Fibroblast of lung (primary cell): ENCODE results near the gene CLEC16A. TPM values are rescaled to one million over a fixed set of nuclear protein-coding genes. Genes with fewer than 3 reads are reported as not detected.

ENCODE experiments used
- DNase-seq, 2 donors: peaks; one replicate each; pipeline versions ENCODE4 v3.0.0 to v3.0.0-alpha.2; 2010; ENCODE audit warnings: low read depth in 2 of 2
- H2AFZ ChIP-seq: 2 replicates; pipeline ENCODE4 v1.5.1; 2012; ENCODE audit warnings: low read length, control low read depth, inconsistent platforms
- H3K27ac ChIP-seq: 2 replicates; pipeline ENCODE4 v1.5.1; 2011; ENCODE audit warnings: low read length, control low read depth; ENCODE audit not compliant: insufficient read depth
- H3K27me3 ChIP-seq: 2 replicates; pipeline ENCODE4 v1.5.1; 2011; ENCODE audit warnings: mild to moderate bottlenecking, low read length; ENCODE audit not compliant: control insufficient read depth, insufficient read depth
- H3K36me3 ChIP-seq: 2 replicates; pipeline ENCODE4 v1.5.1; 2011; ENCODE audit warnings: low read length; ENCODE audit not compliant: control insufficient read depth, insufficient read depth
- H3K4me1 ChIP-seq: 2 replicates; pipeline ENCODE4 v1.5.1; 2011; ENCODE audit warnings: low read length; ENCODE audit not compliant: control insufficient read depth, insufficient read depth; ENCODE audit errors: extremely low read depth
- H3K4me2 ChIP-seq: 2 replicates; pipeline ENCODE4 v1.5.1; 2011; ENCODE audit warnings: low read length, control low read depth; ENCODE audit not compliant: insufficient read depth; ENCODE audit errors: extremely low read depth
- H3K4me3 ChIP-seq, 4 experiments: fragments of 200-600 bp in 1 of 4; sonication (generic) in 1 of 4; replicated peaks in 1 of 4; 2 replicates each; pipeline ENCODE4 v1.5.1; 2011 to 2016; ENCODE audit warnings: low read length in 4 of 4, low read depth in 3 of 4, mild to moderate bottlenecking in 3 of 4, control low read depth in 2 of 4, inconsistent platforms in 1 of 4, mixed read lengths in 1 of 4; ENCODE audit not compliant: insufficient read depth in 1 of 4; ENCODE audit errors: control extremely low read depth in 1 of 4
- H3K79me2 ChIP-seq: 2 replicates; pipeline ENCODE4 v1.5.1; 2012; ENCODE audit warnings: mild to moderate bottlenecking, low read length, inconsistent platforms; ENCODE audit not compliant: control insufficient read depth, insufficient read depth
- H3K9ac ChIP-seq: 2 replicates; pipeline ENCODE4 v1.5.1; 2011; ENCODE audit warnings: mild to moderate bottlenecking, low read length, control low read depth; ENCODE audit not compliant: insufficient read depth
- H3K9me3 ChIP-seq: 2 replicates; pipeline ENCODE4 v1.5.1; 2012; ENCODE audit warnings: low read depth, low read length; ENCODE audit not compliant: control insufficient read depth, insufficient read depth
- H4K20me1 ChIP-seq: 2 replicates; pipeline ENCODE4 v1.5.1; 2011; ENCODE audit warnings: low read length; ENCODE audit not compliant: control insufficient read depth, insufficient read depth; ENCODE audit errors: extremely low read depth
- EZH2 ChIP-seq: IDR thresholded peaks from 2 replicates; pipeline ENCODE4 v1.5.1; 2012; ENCODE audit warnings: low read length, control low read depth, mild to moderate bottlenecking; ENCODE audit errors: missing control alignments
- polyA plus RNA-seq, 2 donors: library from polyadenylated mRNA; depleted of rRNA in 1 of 2; stranded (reverse) in 1 of 2; unstranded in 1 of 2; fragments of >200 nt; gene quantifications; 2 replicates each; pipeline ENCODE4 v1.2.1, GENCODE V29; 2011 to 2012; ENCODE audit warnings: missing spikeins in 1 of 2
- total RNA-seq: library from RNA; depleted of rRNA; stranded (reverse); fragments of >200 nt; gene quantifications from 2 replicates; pipeline ENCODE4 v1.2.1, GENCODE V29; 2014
- TF ChIP-seq, protein P1 (sequence below), 2 donors: IDR thresholded peaks in 1 of 2; conservative IDR thresholded peaks in 1 of 2; 1 replicate in 1 of 2; 2 replicates in 1 of 2; pipeline ENCODE4 v1.5.1; 2011 to 2012; ENCODE audit warnings: low read length in 2 of 2, control low read depth in 1 of 2, inconsistent platforms in 1 of 2, low read depth in 1 of 2, mild to moderate bottlenecking in 1 of 2

CLEC16A gene
- total and polyA plus RNA-seq, 2 donors (not counting 1 experiment from before 2014, with no cell fraction given) = 9.1 to 22.0 TPM

DNA sequence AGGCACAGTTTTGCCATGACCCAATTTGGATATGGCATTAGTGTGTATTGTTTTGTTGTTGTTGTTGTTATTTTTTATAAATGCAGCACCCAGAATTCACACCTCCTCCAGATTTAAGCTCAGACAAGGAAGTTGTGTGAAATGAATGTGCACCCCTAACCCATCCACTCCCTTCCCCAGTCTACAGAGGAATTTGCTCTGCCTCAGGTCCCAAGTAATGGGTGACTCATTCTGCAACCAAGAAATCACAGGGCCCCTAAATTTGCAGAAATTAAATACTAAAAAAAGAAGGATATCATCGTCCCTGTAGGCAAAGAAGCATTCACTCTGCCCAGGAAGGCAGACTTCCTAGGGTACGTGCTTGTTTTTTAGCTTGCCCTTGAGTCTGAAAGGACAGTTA lies 62.3 kb downstream of the CLEC16A start:
- Histone ChIP-seq H3K4me3 (no peak overlapping the region), H4K20me1 (no peaks in the 10 kb centered on the region), H3K79me2 (no peaks in the 10 kb centered on the region), H3K4me2 (no peak overlapping the region), H3K27me3 (no peaks in the 10 kb centered on the region), H3K36me3 (peaks cover 3% of the 10 kb centered on the region), H2AFZ (no peak overlapping the region), H3K9me3 (no peaks in the 10 kb centered on the region), H3K9ac (no peak overlapping the region), H3K27ac (no peak overlapping the region), H3K4me1 (peaks cover 23% of the 10 kb centered on the region)
- no peak for TF ChIP-seq EZH2
- TF ChIP-seq, protein P1, sequence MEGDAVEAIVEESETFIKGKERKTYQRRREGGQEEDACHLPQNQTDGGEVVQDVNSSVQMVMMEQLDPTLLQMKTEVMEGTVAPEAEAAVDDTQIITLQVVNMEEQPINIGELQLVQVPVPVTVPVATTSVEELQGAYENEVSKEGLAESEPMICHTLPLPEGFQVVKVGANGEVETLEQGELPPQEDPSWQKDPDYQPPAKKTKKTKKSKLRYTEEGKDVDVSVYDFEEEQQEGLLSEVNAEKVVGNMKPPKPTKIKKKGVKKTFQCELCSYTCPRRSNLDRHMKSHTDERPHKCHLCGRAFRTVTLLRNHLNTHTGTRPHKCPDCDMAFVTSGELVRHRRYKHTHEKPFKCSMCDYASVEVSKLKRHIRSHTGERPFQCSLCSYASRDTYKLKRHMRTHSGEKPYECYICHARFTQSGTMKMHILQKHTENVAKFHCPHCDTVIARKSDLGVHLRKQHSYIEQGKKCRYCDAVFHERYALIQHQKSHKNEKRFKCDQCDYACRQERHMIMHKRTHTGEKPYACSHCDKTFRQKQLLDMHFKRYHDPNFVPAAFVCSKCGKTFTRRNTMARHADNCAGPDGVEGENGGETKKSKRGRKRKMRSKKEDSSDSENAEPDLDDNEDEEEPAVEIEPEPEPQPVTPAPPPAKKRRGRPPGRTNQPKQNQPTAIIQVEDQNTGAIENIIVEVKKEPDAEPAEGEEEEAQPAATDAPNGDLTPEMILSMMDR (conservative IDR thresholded peaks at IDR 0.05 in 1 of 2, IDR thresholded peaks at IDR 0.05 in 1 of 2; ENCODE audit: low read depth in 1 of 2, low read length in 2 of 2) = no peak
- DNase-seq = peak in 1 of 2 donors; percentile 60

DNA sequence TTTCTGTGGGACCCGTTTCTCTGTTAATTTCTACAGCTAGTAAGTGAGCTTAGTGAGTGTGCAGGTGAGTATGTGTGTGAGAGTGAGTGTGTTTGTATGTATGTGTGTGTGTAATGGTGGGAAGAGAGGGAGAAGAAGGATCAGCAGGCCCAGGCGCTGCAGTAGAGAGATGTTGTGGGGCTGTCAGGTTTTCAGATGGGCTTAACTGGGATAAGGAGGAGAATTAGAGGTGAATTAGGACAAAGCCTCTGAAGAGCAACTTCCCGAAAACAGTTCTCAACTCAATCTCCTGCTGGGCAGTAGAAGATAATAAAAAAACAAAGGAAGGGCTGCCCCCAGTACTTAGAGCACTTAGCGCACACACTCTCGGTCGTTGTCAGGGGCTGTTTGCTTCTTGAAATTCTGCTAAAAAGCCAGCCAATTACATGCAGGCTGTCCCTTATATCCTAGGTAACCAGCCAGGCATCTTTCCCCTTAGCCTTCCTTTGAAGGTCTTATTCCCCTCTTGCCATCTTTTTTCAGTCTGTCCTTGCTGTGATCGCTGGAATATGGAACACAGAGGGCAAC lies 63.4 kb downstream of the CLEC16A start:
- Histone ChIP-seq H3K4me1 (peaks cover 23% of the 10 kb centered on the region), H3K4me2 (no peak overlapping the region), H3K27me3 (no peaks in the 10 kb centered on the region), H3K9ac (no peak overlapping the region), H3K36me3 (peaks cover 3% of the 10 kb centered on the region), H3K4me3 (no peak overlapping the region), H3K9me3 (no peaks in the 10 kb centered on the region), H4K20me1 (no peaks in the 10 kb centered on the region), H3K79me2 (no peaks in the 10 kb centered on the region), H3K27ac (no peak overlapping the region), H2AFZ (no peak overlapping the region)
- TF ChIP-seq, protein P1 (conservative IDR thresholded peaks at IDR 0.05 in 1 of 2, IDR thresholded peaks at IDR 0.05 in 1 of 2; ENCODE audit: low read depth in 1 of 2, low read length in 2 of 2) = no peak
- no peak for TF ChIP-seq EZH2
- DNase-seq = no peak

DNA sequence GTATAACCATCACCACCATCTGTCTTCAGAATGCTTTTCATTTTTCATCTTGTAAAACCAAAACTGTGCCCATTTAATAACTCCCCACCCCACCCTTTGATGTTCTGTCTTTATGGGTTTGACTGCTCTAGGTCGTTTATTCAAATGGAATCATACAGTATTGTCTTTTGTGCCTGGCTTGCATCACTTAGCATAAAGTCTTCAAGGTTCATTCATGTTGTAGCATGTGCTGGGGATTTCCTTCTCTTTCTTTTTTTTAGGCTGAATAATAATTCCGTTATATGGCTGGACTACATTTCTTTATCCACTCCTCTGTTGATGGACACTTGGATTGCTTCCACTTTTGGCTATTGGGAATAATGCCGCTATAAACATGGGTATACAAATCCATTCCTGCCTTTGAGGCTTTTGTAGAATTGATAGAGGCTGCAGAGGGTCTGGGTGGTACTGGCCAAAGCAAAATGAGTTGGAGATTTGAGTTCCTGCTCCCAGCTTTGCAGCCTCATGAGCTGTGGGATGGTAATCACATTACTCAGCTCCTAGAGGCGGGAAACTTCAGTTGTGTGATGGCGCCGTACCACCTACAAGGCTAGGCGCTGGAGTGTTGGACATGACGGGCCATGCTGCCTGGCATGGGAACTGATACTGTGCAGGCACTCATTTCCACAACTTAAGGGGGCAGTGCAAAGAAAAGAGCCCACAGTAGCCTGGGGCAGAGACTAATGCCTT lies 64.8 kb downstream of the CLEC16A start:
- DNase-seq = no peak
- Histone ChIP-seq H2AFZ (no peak overlapping the region), H3K4me1 (peaks cover 20% of the 10 kb centered on the region), H3K4me3 (no peak overlapping the region), H3K4me2 (no peak overlapping the region), H4K20me1 (no peaks in the 10 kb centered on the region), H3K9me3 (no peaks in the 10 kb centered on the region), H3K27ac (no peak overlapping the region), H3K9ac (no peak overlapping the region), H3K27me3 (no peaks in the 10 kb centered on the region), H3K36me3 (peaks cover 3% of the 10 kb centered on the region), H3K79me2 (no peaks in the 10 kb centered on the region)
- TF ChIP-seq EZH2 = no peak
- TF ChIP-seq, protein P1 (conservative IDR thresholded peaks at IDR 0.05 in 1 of 2, IDR thresholded peaks at IDR 0.05 in 1 of 2; ENCODE audit: low read depth in 1 of 2, low read length in 2 of 2) = no peak
